ENCODE measurements around the gene AGBL4.

DNA sequence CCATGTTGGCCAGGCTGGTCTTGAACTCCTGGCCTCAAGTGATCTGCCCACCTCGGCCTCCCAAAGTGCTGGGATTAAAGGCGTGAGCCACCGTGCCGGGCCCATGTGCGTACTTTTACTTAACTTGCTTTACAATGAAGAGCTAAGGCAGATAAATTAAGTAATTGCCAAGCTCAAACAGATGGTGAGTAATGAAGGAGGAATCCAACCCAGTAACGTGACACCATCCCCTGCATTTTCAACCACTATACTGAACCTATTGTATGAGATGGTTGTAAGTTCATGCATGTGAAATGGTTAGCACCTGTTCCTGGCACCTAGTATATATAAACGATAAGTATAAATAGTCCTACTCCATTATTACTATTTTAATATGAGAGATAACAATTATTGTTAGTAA, 659.1 kb downstream of the AGBL4 start:
- TF ChIP-seq, protein P1, sequence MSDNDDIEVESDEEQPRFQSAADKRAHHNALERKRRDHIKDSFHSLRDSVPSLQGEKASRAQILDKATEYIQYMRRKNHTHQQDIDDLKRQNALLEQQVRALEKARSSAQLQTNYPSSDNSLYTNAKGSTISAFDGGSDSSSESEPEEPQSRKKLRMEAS (IDR thresholded peaks at IDR 0.05) = no peak
- no peak for TF ChIP-seq NFIC (IDR thresholded peaks at IDR 0.05)
- TF ChIP-seq RAD21 (IDR thresholded peaks at IDR 0.05; ENCODE audit: low read depth) = no peak
- no peak for TF ChIP-seq EP300 (IDR thresholded peaks at IDR 0.05; ENCODE audit: borderline replicate concordance)
- TF ChIP-seq YY1 (IDR thresholded peaks at IDR 0.05; ENCODE audit: low read depth) = no peak
- no peak for TF ChIP-seq EGR1 (IDR thresholded peaks at IDR 0.05)
- TF ChIP-seq TAF1 (IDR thresholded peaks at IDR 0.05; ENCODE audit: low read depth) = no peak
- TF ChIP-seq, protein P2, sequence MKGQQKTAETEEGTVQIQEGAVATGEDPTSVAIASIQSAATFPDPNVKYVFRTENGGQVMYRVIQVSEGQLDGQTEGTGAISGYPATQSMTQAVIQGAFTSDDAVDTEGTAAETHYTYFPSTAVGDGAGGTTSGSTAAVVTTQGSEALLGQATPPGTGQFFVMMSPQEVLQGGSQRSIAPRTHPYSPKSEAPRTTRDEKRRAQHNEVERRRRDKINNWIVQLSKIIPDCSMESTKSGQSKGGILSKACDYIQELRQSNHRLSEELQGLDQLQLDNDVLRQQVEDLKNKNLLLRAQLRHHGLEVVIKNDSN (IDR thresholded peaks at IDR 0.05) = no peak
- no peak for TF ChIP-seq TEAD4 (IDR thresholded peaks at IDR 0.05)
- no peak for TF ChIP-seq CREB1 (IDR thresholded peaks at IDR 0.05; ENCODE audit: low read depth)
- TF ChIP-seq FOXM1 (IDR thresholded peaks at IDR 0.05; ENCODE audit: borderline replicate concordance, low read depth) = no peak
- no peak for TF ChIP-seq CEBPB (IDR thresholded peaks at IDR 0.05)
- no peak for TF ChIP-seq TCF12 (IDR thresholded peaks at IDR 0.05; ENCODE audit: low read depth)

Data from Ishikawa (cell line).